ENCODE results near the gene ADK.

DNA sequence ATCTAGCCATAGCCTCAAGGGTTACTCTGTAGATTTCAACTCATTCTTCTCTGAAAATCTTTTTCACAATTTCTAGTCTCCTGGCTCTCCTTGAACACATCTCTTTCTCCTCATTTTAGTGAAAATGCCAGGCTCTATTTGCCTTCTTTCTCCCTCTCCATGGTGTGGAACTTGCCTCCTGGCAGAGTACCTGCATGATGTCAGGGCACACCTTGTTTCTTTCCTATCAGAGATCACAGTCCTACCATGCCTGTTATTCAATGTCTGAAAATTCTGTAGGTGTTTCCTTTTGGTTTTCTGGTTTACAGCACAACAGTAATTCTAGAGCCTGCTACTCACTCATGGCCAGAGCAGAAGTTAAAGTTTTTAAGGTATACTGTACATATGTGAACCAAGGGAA is 237.8 kb downstream of the ADK start:
- TF ChIP-seq, protein P1, sequence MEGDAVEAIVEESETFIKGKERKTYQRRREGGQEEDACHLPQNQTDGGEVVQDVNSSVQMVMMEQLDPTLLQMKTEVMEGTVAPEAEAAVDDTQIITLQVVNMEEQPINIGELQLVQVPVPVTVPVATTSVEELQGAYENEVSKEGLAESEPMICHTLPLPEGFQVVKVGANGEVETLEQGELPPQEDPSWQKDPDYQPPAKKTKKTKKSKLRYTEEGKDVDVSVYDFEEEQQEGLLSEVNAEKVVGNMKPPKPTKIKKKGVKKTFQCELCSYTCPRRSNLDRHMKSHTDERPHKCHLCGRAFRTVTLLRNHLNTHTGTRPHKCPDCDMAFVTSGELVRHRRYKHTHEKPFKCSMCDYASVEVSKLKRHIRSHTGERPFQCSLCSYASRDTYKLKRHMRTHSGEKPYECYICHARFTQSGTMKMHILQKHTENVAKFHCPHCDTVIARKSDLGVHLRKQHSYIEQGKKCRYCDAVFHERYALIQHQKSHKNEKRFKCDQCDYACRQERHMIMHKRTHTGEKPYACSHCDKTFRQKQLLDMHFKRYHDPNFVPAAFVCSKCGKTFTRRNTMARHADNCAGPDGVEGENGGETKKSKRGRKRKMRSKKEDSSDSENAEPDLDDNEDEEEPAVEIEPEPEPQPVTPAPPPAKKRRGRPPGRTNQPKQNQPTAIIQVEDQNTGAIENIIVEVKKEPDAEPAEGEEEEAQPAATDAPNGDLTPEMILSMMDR (IDR thresholded peaks at IDR 0.05) = no peak
- no peak for TF ChIP-seq POLR2A (IDR thresholded peaks at IDR 0.05)

Measured in thyroid gland (tissue), 4 donors.